Astrocyte (in vitro differentiated cells and primary cell): ENCODE data around the gene ATP10A. TPM values are rescaled to one million over a fixed set of nuclear protein-coding genes. Genes with fewer than 3 reads are reported as not detected.

Experiments
- DNase-seq: peaks from one replicate; pipeline ENCODE4 v3.0.0-alpha.2; 2010; ENCODE audit warnings: low read depth
- FAIRE-seq: peaks from 2 replicates; lab custom pipeline; 2011; peaks lifted over from hg19 to GRCh38; lab: Jason Lieb, UNC
- H2AFZ ChIP-seq: 2 replicates; pipeline ENCODE4 v1.6.0; 2012; ENCODE audit warnings: low read depth, low read length, inconsistent platforms
- H3K27ac ChIP-seq: 2 replicates; pipeline ENCODE4 v1.5.1; 2011; ENCODE audit warnings: low read depth, low read length, inconsistent platforms
- H3K27me3 ChIP-seq: 2 replicates; pipeline ENCODE4 v1.6.0; 2011; ENCODE audit warnings: low read length, inconsistent platforms; ENCODE audit not compliant: insufficient read depth
- H3K36me3 ChIP-seq: 2 replicates; pipeline ENCODE4 v1.5.1; 2011; ENCODE audit warnings: low read length, inconsistent platforms; ENCODE audit not compliant: insufficient read depth
- H3K4me1 ChIP-seq: 2 replicates; pipeline ENCODE4 v1.5.1; 2011; ENCODE audit warnings: low read length, inconsistent platforms; ENCODE audit not compliant: insufficient read depth
- H3K4me2 ChIP-seq: 2 replicates; pipeline ENCODE4 v1.6.0; 2012; ENCODE audit warnings: low read length, inconsistent platforms
- H3K4me3 ChIP-seq: 2 replicates; pipeline ENCODE4 v1.5.1; 2011; ENCODE audit warnings: low read depth, mild to moderate bottlenecking, low read length, inconsistent platforms; ENCODE audit not compliant: insufficient read depth
- H3K79me2 ChIP-seq: 2 replicates; pipeline ENCODE4 v1.6.0; 2012; ENCODE audit warnings: mild to moderate bottlenecking, low read length, inconsistent platforms; ENCODE audit not compliant: insufficient read depth
- H3K9ac ChIP-seq: 2 replicates; pipeline ENCODE4 v1.6.0; 2012; ENCODE audit warnings: mild to moderate bottlenecking, low read length, inconsistent platforms
- H3K9me3 ChIP-seq: 2 replicates; pipeline ENCODE4 v1.5.1; 2012; ENCODE audit warnings: low read depth, mild to moderate bottlenecking, low read length, inconsistent platforms; ENCODE audit not compliant: insufficient read depth
- H4K20me1 ChIP-seq: 2 replicates; pipeline ENCODE4 v1.6.0; 2012; ENCODE audit warnings: low read length, inconsistent platforms; ENCODE audit not compliant: insufficient read depth
- H3K27ac Mint-ChIP-seq: one replicate; pipeline ENCODE4 v1.8.0; 2021; ENCODE audit warnings: mild to moderate bottlenecking, mixed read lengths; ENCODE audit not compliant: unreplicated experiment
- H3K27me3 Mint-ChIP-seq: one replicate; pipeline ENCODE4 v1.8.0; 2021; ENCODE audit warnings: low read depth, mixed read lengths; ENCODE audit not compliant: unreplicated experiment
- H3K36me3 Mint-ChIP-seq: one replicate; pipeline ENCODE4 v1.8.0; 2021; ENCODE audit warnings: low read depth, mixed read lengths; ENCODE audit not compliant: unreplicated experiment
- H3K4me1 Mint-ChIP-seq: one replicate; pipeline ENCODE4 v1.8.0; 2021; ENCODE audit warnings: low read depth, mixed read lengths; ENCODE audit not compliant: unreplicated experiment
- H3K4me3 Mint-ChIP-seq: one replicate; pipeline ENCODE4 v1.8.0; 2021; ENCODE audit warnings: mild to moderate bottlenecking, moderate library complexity, mixed read lengths; ENCODE audit not compliant: unreplicated experiment
- H3K9me3 Mint-ChIP-seq: one replicate; pipeline ENCODE4 v1.8.0; 2021; ENCODE audit warnings: mild to moderate bottlenecking, mixed read lengths; ENCODE audit not compliant: unreplicated experiment
- EZH2 ChIP-seq: IDR thresholded peaks from 2 replicates; pipeline ENCODE4 v1.6.1; 2012; ENCODE audit warnings: mild to moderate bottlenecking, low read length, inconsistent platforms; ENCODE audit not compliant: insufficient read depth
- total RNA-seq: library from RNA; stranded (reverse); gene quantifications from 2 replicates; pipeline ENCODE4 v1.2.1, GENCODE V29; 2021
- TF ChIP-seq, protein P1 (sequence below): IDR thresholded peaks from 2 replicates; pipeline ENCODE4 v1.5.1; 2011; ENCODE audit warnings: low read depth, mild to moderate bottlenecking, inconsistent platforms, low read length, moderate library complexity; ENCODE audit not compliant: insufficient read depth

ATP10A gene
- total RNA-seq, 1 donor from 2014 or later, result 21.1 TPM

DNA sequence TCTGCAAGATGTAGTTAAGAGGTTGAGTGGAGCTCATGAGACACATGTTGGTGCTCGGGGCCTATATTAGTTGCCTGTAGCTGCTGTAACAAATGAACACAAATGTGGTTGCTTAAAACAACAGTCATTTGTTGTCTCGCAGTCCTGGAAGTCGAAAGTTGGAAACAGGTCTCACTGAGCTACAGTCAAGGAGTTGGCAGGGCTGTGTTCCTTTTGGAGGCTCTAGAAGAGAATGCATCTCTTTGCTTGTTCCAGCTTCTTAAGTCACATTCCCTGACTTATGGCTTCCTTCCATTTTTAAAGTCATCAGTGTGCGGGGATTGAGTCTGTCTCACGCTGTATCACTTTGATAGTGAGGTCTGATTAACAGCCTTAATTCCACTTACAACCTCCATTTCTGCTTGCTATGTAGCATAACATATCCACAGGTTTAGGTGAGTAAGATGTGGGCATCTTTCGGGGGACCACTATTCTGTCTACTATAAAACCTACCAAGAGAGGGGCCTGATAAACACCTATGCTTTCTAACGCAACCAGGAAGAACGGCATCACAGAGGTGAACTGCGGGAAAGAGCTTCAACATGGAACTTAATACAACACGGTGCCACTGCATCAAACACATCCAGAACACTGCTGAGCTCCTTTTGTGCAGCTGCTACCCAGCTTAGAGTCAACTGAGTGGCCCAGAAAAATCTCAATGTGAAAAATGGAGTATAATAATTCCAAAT lies 119.4 kb downstream of the ATP10A start:
- Mint-ChIP-seq H3K27ac (no peak overlapping the region), H3K4me1 (no peaks in the 10 kb centered on the region), H3K27me3 (no peaks in the 10 kb centered on the region), H3K9me3 (no peaks in the 10 kb centered on the region), H3K4me3 (no peak overlapping the region), H3K36me3 (peaks cover 4% of the 10 kb centered on the region)
- TF ChIP-seq, protein P1, sequence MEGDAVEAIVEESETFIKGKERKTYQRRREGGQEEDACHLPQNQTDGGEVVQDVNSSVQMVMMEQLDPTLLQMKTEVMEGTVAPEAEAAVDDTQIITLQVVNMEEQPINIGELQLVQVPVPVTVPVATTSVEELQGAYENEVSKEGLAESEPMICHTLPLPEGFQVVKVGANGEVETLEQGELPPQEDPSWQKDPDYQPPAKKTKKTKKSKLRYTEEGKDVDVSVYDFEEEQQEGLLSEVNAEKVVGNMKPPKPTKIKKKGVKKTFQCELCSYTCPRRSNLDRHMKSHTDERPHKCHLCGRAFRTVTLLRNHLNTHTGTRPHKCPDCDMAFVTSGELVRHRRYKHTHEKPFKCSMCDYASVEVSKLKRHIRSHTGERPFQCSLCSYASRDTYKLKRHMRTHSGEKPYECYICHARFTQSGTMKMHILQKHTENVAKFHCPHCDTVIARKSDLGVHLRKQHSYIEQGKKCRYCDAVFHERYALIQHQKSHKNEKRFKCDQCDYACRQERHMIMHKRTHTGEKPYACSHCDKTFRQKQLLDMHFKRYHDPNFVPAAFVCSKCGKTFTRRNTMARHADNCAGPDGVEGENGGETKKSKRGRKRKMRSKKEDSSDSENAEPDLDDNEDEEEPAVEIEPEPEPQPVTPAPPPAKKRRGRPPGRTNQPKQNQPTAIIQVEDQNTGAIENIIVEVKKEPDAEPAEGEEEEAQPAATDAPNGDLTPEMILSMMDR, result no peak
- TF ChIP-seq EZH2, result no peak
- no peaks in the 10 kb centered on the region for H3K27me3 ChIP-seq
- no peak overlapping the region for H3K4me2 ChIP-seq
- peak; percentile 18 for DNase-seq
- H4K20me1 ChIP-seq, result peaks cover 21% of the 10 kb centered on the region
- no peaks in the 10 kb centered on the region for H3K4me1 ChIP-seq
- H3K9me3 ChIP-seq, result no peaks in the 10 kb centered on the region
- H3K27ac ChIP-seq, result no peak overlapping the region
- H3K4me3 ChIP-seq, result no peak overlapping the region
- H3K79me2 ChIP-seq, result no peaks in the 10 kb centered on the region
- H3K9ac ChIP-seq, result no peak overlapping the region
- no peak for FAIRE-seq
- H2AFZ ChIP-seq, result no peak overlapping the region
- no peaks in the 10 kb centered on the region for H3K36me3 ChIP-seq

DNA sequence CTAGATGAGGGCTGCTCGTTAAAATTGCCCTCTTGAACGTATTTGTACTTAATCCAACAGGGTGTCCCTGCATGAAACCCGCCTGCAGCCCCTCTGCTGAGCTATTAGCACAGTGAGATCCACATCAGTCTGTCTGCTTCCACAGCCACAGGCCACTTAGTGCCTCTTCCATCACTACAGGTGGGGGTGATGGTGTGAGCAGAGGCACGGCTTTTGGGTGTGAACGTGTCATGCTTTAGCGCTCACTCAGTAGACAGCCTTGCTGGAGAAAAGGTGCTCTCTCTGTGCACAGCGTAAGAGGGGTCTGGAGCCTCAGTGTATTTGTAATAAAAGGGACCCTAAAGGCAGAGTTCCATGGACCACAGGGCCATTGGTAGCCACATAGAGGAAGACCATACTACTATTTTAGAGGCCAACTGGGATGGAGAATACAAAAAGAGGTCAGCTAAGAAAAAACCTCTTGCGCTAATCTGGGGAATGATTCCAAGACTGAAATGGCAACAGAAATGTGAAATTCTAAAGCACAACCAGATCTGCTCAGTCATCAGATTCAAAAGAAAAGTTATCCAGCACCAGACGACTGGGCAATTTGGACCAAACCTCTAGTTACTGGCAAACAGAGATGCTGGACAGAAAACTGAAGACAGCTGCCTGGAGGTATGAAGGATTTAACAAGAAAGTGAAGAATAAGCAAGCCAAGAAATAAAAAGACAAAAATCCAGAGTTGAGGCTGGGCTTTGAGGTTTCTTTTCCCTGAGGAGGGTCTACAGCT lies 120.2 kb downstream of the ATP10A start:
- H3K36me3 ChIP-seq, result no peaks in the 10 kb centered on the region
- H3K4me3 ChIP-seq, result no peak overlapping the region
- no peak overlapping the region for H3K4me3 Mint-ChIP-seq
- no peak overlapping the region for H3K27ac ChIP-seq
- H4K20me1 ChIP-seq, result peaks cover 21% of the 10 kb centered on the region
- no peak overlapping the region for H2AFZ ChIP-seq
- DNase-seq (no peak), FAIRE-seq (no peak)
- H3K9me3 Mint-ChIP-seq, result no peaks in the 10 kb centered on the region
- H3K4me2 ChIP-seq, result no peak overlapping the region
- no peaks in the 10 kb centered on the region for H3K27me3 Mint-ChIP-seq
- no peak overlapping the region for H3K9ac ChIP-seq
- no peak for TF ChIP-seq EZH2
- TF ChIP-seq, protein P1, result no peak
- no peaks in the 10 kb centered on the region for H3K79me2 ChIP-seq
- no peak overlapping the region for H3K27ac Mint-ChIP-seq
- no peaks in the 10 kb centered on the region for H3K27me3 ChIP-seq
- H3K36me3 Mint-ChIP-seq, result peaks cover 4% of the 10 kb centered on the region
- H3K9me3 ChIP-seq, result no peaks in the 10 kb centered on the region
- peaks cover 4% of the 10 kb centered on the region for H3K4me1 Mint-ChIP-seq
- H3K4me1 ChIP-seq, result no peaks in the 10 kb centered on the region
